HFFc6 (cell line): ENCODE data around the gene PHTF2. TPM values are rescaled to one million over a fixed set of nuclear protein-coding genes. Genes with fewer than 3 reads are reported as not detected.
"Not testable (repeated sequence)": the region's sequence is repeated elsewhere in the genome, so short reads cannot be mapped to it uniquely, and the experiment has no call there.

Experiments
- DNase-seq: peaks from one replicate; pipeline ENCODE4 v3.0.0-alpha.2; 2018
- H3K27ac Mint-ChIP-seq: 2 replicates; pipeline ENCODE4 v1.8.0; 2020; ENCODE audit warnings: mild to moderate bottlenecking, mixed read lengths
- H3K27me3 Mint-ChIP-seq: 2 replicates; pipeline ENCODE4 v1.8.0; 2021; ENCODE audit warnings: mild to moderate bottlenecking, moderate library complexity, mixed read lengths; ENCODE audit not compliant: insufficient read depth
- H3K36me3 Mint-ChIP-seq: 2 replicates; pipeline ENCODE4 v1.8.0; 2021; ENCODE audit warnings: low read depth, mixed read lengths
- H3K4me1 Mint-ChIP-seq: 2 replicates; pipeline ENCODE4 v1.8.0; 2020; ENCODE audit warnings: low read depth, mixed read lengths
- H3K4me3 Mint-ChIP-seq: 2 replicates; pipeline ENCODE4 v1.8.0; 2020; ENCODE audit warnings: mild to moderate bottlenecking, moderate library complexity, mixed read lengths
- H3K9me3 Mint-ChIP-seq: 2 replicates; pipeline ENCODE4 v1.8.0; 2020; ENCODE audit warnings: mild to moderate bottlenecking, mixed read lengths
- CTCF ChIP-seq: fragments of 200-600 bp; sonication (generic); IDR thresholded peaks from 2 replicates; pipeline ENCODE4 v1.5.0; 2021; ENCODE audit warnings: antibody characterized with exemption, mild to moderate bottlenecking
- total RNA-seq, 6 experiments: library from RNA; stranded (reverse); fragmentation: NEBNext Ultra II Directional; extraction: Animal tissue kit (Norgen Biotek cat#: 25700); gene quantifications; 2 replicates in 1 of 6; 3 replicates in 5 of 6; pipeline ENCODE4 v1.2.3, GENCODE V29; 2021

Gene PHTF2
- total RNA-seq, 6 experiments from 2014 or later, result 59.8 to 83.2 (median 71.9) TPM

GRCh38 chr7:77771901-77772300 lies 26.7 kb upstream of the PHTF2 start:
- no peak for TF ChIP-seq CTCF
- H3K9me3 Mint-ChIP-seq, result no peaks in the 10 kb centered on the region
- no peak for DNase-seq
- peaks cover 25% of the 10 kb centered on the region for H3K36me3 Mint-ChIP-seq
- no peak overlapping the region for H3K4me3 Mint-ChIP-seq
- peak overlapping the region; percentile 34 for H3K27ac Mint-ChIP-seq
- H3K27me3 Mint-ChIP-seq, result peaks cover 2% of the 10 kb centered on the region; the same call in 1 of the 2 replicates
- H3K4me1 Mint-ChIP-seq, result peaks cover 10% of the 10 kb centered on the region

GRCh38 chr7:77778535-77778934 lies 20.0 kb upstream of the PHTF2 start:
- TF ChIP-seq CTCF, result no peak
- DNase-seq, result no peak
- Mint-ChIP-seq H3K9me3 (no peaks in the 10 kb centered on the region), H3K4me3 (no peak overlapping the region), H3K27ac (no peak overlapping the region), H3K36me3 (peaks cover 29% of the 10 kb centered on the region), H3K27me3 (no peaks in the 10 kb centered on the region), H3K4me1 (peaks cover 20% of the 10 kb centered on the region)

GRCh38 chr7:77782383-77782782 lies 16.2 kb upstream of the PHTF2 start:
- Mint-ChIP-seq H3K36me3 (peaks cover 33% of the 10 kb centered on the region), H3K4me3 (no peak overlapping the region), H3K4me1 (peaks cover 26% of the 10 kb centered on the region), H3K9me3 (peaks cover 10% of the 10 kb centered on the region), H3K27ac (no peak overlapping the region), H3K27me3 (no peaks in the 10 kb centered on the region)
- no peak for TF ChIP-seq CTCF
- DNase-seq, result no peak

- Mint-ChIP-seq H3K27me3 (no peaks in the 10 kb centered on the region), H3K9me3 (peaks cover 10% of the 10 kb centered on the region), H3K36me3 (peaks cover 33% of the 10 kb centered on the region), H3K4me1 (peaks cover 29% of the 10 kb centered on the region), H3K27ac (peak overlapping the region; percentile 2; the same call in 1 of the 2 replicates), H3K4me3 (no peak overlapping the region)
- DNase-seq, result no peak
- TF ChIP-seq CTCF, result no peak
Observed at GRCh38 chr7:77783111-77783510, 15.5 kb upstream of the PHTF2 start.

- Mint-ChIP-seq H3K36me3 (peaks cover 33% of the 10 kb centered on the region), H3K27ac (peak overlapping the region; percentile 2; the same call in 1 of the 2 replicates), H3K9me3 (peaks cover 10% of the 10 kb centered on the region), H3K4me3 (no peak overlapping the region), H3K27me3 (no peaks in the 10 kb centered on the region), H3K4me1 (peaks cover 29% of the 10 kb centered on the region)
- no peak for TF ChIP-seq CTCF
- no peak for DNase-seq
Observed at GRCh38 chr7:77783545-77783944, 15.0 kb upstream of the PHTF2 start.

GRCh38 chr7:77784426-77784825 lies 14.1 kb upstream of the PHTF2 start:
- not testable (repeated sequence) for H3K27me3 Mint-ChIP-seq, H3K4me3 Mint-ChIP-seq, H3K27ac Mint-ChIP-seq, DNase-seq
- H3K9me3 Mint-ChIP-seq, result peaks cover 10% of the 10 kb centered on the region
- peaks cover 33% of the 10 kb centered on the region for H3K36me3 Mint-ChIP-seq
- peaks cover 29% of the 10 kb centered on the region for H3K4me1 Mint-ChIP-seq
